Measurements from ENCODE around the gene SRRM4. TPM values are rescaled to one million over a fixed set of nuclear protein-coding genes. Genes with fewer than 3 reads are reported as not detected.

The SRRM4 gene, protein sequence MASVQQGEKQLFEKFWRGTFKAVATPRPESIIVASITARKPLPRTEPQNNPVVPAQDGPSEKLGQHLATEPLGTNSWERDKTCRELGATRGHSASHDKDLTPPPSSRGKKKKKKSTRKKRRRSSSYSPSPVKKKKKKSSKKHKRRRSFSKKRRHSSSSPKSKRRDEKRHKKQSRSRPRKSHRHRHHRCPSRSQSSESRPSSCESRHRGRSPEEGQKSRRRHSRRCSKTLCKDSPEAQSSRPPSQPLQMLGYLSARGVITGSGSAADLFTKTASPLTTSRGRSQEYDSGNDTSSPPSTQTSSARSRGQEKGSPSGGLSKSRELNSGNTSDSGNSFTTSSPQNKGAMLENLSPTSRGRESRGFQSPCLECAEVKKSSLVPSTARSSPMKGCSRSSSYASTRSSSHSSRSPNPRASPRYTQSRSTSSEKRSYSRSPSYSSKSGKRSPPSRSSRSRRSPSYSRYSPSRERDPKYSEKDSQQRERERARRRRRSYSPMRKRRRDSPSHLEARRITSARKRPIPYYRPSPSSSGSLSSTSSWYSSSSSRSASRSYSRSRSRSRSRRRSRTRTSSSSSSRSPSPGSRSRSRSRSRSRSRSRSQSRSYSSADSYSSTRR
- total RNA-seq (2022; extraction: Qiagen RNA extraction), result not detected in 5 replicates

DNA sequence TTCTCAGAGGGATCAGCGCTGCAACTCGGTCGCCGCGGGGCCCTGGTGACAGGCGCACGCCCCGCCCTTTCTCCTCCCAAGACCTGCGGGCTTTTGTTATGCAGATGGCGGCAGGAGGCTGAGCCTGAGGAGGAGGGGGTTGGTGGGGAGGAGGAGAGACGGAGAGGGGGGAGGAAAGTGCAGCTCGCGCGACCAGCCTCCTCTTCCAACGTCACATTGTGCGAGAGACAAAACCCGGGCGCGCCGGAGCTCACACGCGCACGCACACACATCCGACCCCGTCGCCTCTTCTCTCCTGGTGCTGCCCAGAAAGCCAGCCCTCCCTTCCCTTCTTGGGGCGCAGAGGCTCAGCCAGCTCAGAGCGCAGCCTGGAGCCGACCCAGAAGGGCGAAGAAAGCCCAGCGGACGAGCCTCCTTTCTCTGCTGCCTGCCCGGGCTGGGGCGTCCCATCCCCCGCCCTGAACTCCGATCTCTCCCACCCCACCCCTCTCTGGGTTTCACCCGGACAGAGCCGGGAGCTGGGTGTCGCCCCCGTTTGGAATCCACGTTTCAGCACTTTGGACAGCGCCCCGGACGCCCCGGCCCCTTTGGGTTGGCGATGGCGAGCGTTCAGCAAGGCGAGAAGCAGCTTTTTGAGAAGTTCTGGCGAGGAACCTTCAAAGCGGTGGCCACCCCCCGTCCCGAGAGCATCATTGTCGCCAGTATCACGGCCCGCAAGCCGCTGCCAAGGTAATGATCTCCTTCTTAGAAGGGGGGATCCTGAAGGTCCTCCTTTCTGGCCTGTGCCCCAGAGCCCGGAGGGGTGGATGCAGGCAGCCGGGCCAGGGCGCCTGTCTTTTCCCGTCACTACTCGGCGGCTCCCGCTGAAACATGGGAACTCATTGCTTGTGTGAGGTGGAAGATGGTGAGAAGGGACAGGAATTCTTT, at the start of gene SRRM4:
Gene SRRM4 (plus strand): TSS at position 257 of the 927 bp plus-strand sequence. CDS start 342 bp downstream, at position 599.

DNA sequence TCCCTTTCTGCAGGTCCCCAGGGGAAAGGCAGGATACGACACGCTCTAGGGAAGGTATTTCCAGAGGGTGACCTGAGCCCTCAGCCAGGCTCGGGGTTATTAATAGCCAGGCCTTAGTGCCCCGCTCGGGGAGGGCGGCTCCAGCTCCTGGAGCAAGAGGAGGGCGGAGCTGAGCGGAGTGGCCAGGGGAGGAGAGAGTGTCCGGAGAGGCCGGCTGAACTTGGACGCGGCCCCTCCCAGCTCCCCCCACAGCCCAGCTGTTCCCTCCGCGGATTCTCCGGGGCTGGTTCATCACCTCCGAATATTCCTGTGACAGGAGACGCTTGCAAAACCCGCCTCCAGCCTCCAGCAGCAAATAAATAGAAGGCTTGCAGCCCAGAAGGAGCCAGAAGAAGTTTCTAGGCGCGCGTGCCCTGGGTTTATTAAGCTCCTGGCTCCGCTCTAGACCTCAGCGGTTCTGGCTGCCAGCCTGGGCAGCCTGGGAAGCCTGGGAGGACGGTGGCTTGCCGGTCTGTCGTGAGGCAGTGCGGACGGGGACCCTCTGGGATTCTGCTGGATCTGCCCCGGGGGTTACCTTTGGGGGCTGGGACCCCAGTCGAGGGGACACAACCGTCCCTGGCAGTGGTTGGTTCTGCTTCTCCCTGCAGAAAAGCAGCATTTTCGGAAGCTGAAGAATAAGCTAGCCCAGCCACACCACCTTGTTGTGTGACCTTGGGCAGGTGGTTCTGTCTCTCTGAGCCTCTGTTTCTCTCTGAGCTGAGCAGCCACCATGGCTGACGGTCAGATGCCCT, 197.4 kb downstream of the SRRM4 start, which contains the start of gene HSPB8:
Gene HSPB8 (plus strand): TSS at position 388 of the 791 bp plus-strand sequence. CDS start 382 bp downstream, at position 770.

Other genes with a start within 250 kb of the SRRM4 start
- 14.1 to 21.0 TPM (median 16.5 TPM) in 5 replicates for gene HSPB8, start 197.4 kb downstream of the SRRM4 start, total RNA-seq (2022; extraction: Qiagen RNA extraction)